ENCODE measurements around the gene SPEG. TPM values are rescaled to one million over a fixed set of nuclear protein-coding genes. Genes with fewer than 3 reads are reported as not detected.

Gene SPEG
- total and polyA plus RNA-seq, 2 of the 8 experiments (the other 6 are each of a cell fraction or from before 2014, with no cell fraction given), result 19.9 to 32.0 TPM

DNA sequence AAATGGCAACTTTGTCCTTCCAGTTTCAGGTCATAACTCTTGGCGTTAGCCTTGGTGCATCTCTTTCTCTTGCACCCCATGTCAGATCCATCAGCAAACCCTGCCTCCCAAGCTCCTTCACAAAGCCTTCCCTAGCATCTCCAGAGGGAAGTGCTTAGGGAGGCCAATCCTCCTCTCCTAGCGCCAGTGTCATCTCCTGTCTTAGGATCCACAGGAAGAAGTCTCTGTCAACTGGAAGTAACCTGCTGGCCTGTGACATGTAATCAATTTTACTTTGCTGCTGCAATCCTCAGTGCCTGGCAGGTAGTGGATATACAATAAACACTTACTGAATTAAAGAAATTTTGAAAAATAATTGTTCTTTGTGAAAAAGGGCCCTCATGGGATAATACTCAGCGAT lies 39.0 kb upstream of the SPEG start (continued):
- TF ChIP-seq KDM5A (IDR thresholded peaks at IDR 0.05; ENCODE audit: low read length) (no peak), CHD1 (IDR thresholded peaks at IDR 0.05; ENCODE audit: low read depth, low read length) (no peak), EGR1 (IDR thresholded peaks at IDR 0.05; ENCODE audit: borderline replicate concordance, low read depth, low read length) (no peak)
